ENCODE results near the gene TRMT112.

Gene TRMT112

DNA sequence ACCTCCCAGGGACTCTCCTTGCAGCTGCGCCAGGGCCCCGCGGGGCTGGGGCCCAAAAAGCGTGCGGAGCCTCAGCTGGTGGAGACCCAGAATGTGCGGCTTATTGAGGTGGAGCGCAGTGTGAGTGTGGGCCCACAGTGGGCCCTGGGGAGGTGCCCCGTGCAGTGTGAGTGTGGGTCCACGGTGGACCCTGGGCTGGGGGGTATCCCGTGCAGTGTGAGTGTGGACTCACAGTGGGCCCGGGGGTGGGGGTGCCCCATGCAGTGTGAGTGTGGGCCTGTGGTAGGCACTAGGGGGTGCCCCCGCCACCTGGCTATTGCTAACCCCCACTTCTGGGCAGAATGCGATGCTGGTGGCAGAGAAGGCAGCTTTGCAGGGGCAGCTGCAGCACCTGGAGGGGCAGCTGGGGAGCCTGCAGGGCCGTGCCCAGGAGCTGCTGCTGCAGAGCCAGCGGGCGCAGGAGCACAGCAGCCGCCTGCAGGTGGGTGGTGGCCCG is 33.8 kb upstream of the TRMT112 start:
- DNase-seq (ENCODE audit: low read depth in 2 of 2): no peak

DNA sequence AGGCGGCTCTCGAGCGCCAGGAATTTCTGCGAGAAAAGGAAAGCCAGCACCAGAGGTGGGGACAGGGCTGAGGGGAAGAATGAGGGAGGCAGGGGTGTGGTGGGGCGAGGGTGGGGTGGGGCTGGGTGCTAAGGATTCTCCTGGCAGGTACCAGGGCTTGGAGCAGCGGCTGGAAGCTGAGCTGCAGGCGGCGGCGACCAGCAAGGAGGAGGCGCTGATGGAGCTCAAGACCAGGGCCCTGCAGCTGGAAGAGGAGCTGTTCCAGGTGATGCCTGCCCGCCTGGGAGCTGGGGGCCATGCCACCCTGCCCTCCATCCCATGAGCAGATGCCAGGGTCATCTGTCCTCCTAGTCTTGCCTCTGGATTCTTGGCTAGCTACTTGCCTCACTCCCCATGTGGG is 32.0 kb upstream of the TRMT112 start:
- DNase-seq (ENCODE audit: low read depth in 2 of 2): no peak

DNA sequence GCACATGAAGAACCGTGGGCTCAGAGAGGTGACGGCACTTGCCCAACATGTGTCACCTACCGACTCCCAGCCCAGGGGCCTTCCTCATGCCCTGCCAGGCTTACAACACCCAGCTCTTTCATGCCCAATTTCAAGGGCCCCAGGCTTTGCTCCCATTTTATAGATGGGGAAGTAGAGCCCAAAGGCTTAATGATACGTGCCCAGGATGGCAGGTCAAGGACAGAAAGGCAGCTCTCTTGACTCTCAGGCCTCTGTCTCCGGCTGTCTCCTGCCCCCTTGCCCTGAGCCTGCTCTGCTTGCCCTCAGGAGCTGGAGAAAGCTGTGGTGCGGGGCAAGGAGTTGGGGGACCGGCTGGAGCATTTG is 31.6 kb upstream of the TRMT112 start:
- no peak for DNase-seq (ENCODE audit: low read depth in 2 of 2)

DNA sequence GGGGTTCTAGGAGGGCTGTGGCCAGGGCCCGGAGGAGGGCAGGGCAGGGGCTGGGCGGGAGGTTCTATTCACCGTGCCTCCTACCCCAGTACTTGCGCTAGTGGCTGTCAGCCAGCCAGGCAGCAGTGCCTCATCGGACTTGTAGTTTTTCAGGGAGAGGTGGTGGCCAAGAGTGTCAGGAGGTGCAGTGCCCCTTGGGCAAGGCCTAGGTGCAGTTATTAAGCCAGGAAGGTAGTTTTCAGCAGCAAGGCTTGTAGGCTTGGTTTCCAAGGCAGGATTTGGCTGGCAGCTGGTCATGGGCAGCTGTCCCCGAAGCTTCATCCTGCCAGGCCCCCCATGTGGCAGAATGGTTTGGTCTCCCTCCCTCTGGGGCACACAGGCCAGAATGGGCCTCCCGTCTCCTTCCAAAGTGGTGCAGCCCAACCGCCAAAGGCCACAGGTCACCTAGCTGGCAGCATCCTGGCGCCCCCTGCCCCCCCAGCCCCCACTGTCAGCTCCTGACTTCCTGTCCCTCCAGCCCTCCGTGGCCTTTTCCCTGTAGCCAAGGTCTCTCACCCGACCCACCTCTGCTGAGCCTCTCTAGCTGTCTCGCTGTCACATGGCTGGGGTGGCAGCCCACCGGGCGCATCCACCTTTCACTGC is 31.1 kb upstream of the TRMT112 start:
- DNase-seq (ENCODE audit: low read depth in 2 of 2): no peak

DNA sequence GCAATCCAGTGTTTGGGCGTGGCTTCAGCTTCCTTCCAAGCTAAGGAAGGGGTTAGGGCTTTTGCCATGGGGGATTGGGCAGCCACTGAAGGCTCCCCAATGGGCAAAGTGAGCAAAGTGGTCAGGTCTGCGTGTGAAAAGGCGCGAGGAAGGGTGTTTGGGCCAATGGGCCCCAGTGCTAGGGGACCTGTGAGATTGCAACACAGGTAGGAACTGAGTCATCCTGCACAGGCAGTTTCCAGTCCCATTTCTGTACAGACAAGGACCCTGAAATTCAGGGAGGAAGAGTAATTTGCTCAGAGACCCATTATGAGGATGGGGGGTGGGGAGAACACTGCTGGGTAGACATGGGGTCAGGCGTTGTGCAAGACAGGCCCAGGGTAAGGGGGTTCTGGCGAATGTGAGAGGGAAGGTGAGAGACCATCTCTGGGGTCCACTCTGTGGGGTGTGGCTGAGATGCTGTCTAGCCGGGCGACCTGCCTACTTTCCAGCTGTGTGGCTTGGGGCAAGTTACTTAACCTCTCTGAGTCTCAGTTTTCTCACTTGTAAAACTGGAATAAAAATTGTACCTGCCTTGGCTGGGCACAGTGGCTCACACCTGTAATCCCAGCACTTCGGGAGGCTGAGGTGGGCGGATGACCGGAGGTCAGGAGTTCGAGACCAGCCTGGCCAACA is 30.0 kb upstream of the TRMT112 start:
- DNase-seq (ENCODE audit: low read depth in 2 of 2): no peak

DNA sequence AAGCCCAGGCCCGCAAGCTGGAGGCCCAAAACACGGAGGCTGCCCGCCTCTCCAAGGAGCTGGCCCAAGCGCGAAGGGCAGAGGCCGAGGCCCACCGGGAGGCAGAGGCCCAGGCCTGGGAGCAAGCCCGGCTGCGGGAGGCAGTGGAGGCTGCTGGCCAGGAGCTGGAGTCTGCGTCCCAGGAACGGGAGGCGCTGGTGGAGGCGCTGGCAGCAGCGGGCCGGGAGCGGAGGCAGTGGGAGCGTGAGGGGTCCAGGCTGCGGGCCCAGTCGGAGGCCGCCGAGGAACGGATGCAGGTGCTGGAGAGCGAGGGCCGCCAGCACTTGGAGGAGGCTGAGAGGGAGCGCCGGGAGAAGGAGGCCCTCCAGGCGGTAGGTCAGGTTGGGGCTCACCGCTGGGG is 27.4 kb upstream of the TRMT112 start:
- no peak for DNase-seq (ENCODE audit: low read depth in 2 of 2)

DNA sequence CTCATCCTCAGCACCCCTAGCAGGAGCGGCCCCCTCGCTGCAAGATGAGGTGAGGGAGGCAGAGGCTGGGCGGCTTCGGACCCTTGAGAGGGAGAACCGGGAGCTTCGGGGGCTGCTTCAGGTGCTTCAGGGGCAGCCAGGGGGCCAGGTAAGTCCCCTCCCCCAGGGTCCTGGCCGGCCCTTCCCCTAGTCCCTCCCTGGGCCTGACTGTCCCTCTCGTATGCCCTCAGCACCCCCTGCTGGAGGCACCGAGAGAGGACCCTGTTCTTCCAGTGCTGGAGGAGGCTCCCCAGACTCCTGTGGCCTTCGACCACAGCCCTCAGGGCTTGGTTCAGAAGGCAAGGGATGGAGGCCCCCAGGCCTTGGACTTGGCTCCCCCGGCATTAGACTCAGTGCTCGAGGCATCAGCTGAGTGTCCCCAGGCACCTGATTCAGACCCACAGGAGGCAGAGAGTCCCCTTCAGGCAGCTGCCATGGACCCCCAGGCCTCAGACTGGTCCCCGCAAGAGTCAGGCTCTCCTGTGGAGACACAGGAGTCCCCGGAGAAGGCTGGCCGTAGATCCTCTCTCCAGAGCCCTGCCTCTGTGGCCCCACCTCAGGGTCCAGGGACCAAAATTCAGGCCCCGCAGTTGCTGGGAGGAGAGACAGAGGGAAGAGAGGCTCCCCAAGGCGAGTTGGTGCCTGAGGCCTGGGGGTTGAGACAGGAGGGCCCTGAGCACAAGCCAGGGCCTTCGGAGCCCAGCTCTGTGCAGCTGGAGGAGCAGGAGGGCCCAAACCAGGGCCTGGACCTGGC is 26.6 kb upstream of the TRMT112 start:
- DNase-seq (ENCODE audit: low read depth in 2 of 2): no peak

DNA sequence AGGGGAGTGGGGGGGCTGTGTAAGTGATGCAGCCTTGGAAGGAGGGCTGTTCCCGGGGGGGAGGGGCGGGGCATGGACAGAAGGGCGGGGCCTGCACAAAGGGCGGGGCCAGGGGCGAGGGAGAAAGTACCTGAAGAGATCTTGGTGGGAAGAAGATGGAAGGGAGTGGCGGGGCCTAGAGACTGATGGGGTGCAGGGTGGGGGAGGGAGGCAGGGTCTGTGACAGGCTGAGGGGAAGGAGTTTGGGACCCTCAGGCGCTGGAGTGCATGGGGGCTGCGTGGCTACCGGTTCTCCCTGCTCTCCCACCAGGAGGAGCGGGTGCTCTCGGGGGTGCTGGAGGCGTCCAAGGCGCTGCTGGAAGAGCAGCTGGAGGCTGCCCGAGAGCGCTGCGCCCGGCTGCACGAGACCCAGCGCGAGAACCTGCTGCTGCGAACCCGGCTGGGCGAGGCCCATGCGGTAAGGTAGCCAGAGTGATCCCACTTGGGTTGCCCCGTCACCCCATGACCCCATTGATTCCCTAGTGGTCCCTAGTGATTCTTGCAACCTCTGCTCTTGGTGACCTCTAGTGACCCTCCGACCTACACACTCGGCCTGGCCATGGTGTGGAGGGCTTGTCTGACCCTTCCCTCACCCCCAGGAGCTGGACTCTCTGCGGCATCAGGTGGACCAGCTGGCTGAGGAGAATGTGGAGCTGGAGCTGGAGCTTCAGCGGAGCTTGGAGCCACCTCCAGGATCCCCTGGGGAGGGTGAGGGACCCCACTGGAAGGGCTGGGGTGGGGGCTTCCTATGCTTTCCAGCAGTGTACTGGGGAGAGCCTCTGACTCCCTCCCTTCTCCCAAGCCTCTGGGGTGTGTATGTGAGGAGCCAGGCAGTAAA is 25.7 kb upstream of the TRMT112 start:
- DNase-seq (ENCODE audit: low read depth in 2 of 2): no peak

DNA sequence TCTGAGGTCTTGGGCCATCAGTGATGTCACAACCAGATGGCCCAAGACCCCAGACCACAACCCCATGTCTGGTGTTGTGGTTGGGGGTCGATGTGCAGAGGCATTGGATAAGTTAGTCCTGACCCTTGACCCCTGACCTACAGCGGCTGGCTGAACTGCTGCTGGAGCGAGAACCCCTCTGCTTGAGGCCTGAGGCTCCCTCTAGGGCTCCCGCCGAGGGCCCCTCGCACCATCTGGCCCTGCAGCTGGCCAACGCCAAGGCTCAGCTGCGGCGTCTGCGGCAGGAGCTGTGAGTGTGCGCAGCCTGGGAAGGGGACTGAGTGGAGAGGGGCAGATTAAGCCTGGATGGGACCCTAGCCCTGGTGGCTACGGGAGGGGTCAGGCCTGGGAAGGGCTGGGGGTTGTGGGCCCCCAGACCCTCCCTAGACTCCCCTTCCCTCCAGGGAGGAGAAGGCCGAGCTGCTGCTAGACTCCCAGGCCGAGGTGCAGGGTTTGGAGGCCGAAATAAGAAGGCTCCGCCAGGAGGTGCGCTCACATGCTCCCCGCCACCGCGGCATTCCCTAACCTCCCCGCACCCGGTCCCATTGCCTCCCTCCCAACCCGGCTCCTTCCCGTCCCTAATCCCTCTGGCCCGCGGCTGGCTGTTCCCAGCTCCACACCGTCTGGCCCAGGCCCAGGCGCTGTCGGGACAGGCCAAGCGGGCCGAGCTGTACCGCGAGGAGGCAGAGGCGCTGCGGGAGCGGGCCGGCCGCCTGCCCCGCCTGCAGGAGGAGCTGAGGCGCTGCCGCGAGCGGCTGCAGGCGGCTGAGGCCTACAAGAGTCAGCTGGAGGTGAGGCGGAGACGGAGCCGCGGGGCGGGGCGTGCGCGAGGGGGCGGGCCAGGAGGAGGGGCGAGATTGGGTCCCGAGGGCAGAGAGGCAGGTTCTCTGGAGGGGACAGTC is 24.8 kb upstream of the TRMT112 start:
- DNase-seq (ENCODE audit: low read depth in 2 of 2): peak; percentile 73 to 76

DNA sequence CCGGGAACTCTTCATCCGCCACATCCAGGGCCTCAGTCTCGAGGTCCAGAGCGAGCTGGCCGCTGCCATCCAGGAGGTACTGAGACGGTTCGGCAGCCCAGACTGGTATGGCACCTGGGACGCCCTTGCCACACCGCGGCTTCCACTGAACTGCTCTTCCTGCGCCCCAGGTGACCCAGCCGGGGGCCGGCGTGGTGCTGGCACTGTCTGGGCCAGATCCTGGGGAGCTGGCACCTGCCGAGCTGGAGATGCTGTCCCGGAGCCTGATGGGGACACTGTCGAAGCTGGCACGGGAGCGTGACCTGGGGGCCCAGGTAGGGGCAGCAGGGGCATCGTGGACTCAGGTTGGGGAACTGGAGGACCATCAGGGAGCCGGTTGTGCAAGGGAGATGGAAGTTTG is 24.1 kb upstream of the TRMT112 start:
- DNase-seq (ENCODE audit: low read depth in 2 of 2): no peak

DNA sequence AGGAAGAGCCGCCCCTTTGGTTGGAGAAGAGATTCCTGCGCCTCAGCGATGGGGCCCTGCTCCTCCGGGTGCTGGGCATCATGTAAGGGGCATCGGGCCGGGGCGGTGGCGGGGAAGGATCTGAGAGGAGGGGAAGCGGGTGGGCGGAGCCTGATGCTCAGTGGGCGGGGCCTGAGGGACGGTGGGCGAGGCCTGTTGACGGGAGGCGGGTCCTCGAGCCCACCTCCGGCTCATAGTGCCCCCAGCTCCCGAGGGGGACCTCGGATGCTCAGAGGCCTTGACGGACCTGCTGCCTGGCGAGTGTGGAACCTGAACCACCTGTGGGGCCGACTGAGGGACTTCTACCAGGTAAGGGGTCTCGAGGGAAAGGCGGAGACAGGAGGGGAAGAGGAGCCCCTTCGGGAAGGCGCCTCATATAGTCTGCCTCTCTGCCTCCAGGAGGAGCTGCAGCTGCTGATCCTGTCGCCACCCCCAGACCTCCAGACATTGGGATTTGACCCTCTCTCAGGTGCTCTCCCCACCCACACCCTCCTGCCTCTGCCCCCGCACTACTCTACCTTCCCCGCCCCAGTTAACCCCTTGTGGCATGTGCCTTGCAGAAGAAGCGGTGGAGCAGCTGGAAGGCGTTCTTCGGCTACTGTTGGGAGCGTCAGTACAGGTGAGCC is 23.4 kb upstream of the TRMT112 start:
- DNase-seq (ENCODE audit: low read depth in 2 of 2): peak; percentile 63 to 70

DNA sequence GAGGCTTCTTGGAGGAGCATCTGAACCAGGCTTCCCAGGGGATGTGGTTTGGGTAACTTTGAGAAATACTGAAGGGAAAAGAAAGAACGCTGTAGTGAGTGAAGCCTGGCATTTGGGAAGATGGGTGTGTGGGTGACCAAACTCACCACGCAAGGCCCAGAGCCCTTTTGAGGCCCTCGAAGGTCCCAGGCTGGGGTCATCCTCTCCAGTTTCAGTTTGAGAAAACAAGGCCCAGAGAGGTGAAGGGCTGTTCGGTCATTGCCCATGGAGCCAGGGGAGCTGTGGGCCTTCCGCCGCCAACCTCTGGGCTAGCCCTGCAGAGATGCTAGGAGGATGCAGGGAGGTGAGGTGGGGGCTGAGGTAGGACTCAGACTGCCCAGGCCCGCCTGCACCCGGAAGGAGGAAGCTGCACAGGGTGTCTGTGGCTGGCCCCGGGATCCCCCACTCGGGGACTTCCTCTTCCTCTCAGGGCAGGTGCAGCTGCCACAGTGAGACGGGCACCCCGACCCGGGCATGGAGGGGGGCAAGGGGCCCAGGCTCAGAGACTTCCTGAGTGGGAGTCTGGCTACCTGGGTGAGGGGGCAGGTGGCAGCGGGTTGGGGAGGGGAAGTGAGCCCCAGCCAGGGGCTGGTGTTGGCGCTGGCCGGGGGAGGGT is 22.5 kb upstream of the TRMT112 start, which contains the start of gene CCDC88B:
TSS of gene CCDC88B (plus strand) at position 451 of the 655 bp plus-strand sequence. CDS start at position 514, 63 bp downstream.
- DNase-seq (ENCODE audit: low read depth in 2 of 2): peak; percentile 71 to 75

DNA sequence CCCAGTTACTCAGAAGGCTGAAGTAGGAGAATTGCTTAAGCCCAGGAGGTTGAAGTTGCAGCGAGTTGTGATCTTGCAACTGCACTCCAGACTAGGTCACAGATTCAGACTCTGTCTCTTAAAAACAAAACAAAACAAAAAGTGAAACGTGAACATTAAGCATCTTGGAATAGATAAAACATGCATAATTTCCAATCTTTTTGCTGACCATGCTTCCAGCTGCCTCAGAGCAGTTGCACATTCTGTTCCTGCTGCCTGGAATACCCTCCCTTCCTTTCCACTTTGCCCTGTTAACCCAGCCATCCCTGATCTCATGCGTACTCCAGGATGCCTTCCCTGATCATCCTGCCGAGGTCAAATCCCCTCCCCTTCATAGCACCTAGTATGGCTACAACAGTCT is 21.9 kb upstream of the TRMT112 start:
- no peak for DNase-seq (ENCODE audit: low read depth in 2 of 2)

DNA sequence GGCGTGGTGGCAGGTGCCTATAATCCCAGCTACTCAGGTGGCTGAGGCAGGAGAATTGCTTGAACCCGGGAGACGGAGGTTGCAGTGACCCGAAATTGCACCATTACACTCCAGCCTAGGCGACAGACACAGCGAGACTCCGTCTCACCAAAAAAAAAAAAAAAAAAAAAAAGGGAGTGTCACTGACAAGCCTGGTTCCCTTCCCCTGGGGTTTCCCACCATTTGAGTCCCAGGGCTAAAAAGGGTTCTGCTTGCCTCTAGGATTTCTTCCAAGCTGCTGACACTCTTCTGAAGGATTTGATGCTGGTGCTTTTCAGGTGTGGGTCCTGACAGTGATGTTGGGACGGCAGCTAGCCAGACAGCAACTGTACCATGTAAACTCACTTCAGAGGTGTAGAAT is 21.4 kb upstream of the TRMT112 start:
- no peak for DNase-seq (ENCODE audit: low read depth in 2 of 2)

DNA sequence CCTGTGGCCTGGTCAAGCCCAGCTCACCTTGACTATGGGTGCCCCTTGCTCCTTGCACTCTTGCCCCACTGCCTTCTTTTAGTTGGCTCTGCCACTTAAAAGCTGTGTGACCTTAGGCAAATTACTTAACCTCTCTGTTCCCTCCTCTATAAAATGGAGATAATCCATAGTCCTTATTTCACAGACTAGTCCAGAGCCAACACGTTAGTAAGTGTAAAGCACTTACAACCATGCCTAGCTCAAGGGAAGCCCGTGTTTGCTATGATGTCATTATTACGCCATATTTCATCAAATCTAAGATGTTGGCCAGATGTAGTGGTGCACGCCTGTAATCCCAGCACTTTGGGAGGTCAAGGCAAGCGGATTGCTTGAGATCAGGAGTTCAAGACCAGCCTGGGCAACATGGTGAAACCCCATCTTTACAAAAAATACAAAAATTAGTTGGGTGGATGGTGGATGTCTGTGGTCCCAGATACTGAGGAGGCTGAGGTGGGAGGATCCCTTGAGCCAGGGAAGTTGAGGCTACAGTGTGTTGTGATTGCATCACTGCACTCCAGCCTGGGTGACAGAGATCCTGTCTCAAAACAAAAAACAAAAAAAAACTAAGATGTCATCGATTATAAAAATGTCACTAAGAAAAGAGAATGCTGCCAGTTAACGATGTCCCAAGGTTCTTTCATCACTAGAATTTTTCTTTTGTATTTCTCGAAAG is 20.3 kb upstream of the TRMT112 start:
- DNase-seq (ENCODE audit: low read depth in 2 of 2): no peak

DNA sequence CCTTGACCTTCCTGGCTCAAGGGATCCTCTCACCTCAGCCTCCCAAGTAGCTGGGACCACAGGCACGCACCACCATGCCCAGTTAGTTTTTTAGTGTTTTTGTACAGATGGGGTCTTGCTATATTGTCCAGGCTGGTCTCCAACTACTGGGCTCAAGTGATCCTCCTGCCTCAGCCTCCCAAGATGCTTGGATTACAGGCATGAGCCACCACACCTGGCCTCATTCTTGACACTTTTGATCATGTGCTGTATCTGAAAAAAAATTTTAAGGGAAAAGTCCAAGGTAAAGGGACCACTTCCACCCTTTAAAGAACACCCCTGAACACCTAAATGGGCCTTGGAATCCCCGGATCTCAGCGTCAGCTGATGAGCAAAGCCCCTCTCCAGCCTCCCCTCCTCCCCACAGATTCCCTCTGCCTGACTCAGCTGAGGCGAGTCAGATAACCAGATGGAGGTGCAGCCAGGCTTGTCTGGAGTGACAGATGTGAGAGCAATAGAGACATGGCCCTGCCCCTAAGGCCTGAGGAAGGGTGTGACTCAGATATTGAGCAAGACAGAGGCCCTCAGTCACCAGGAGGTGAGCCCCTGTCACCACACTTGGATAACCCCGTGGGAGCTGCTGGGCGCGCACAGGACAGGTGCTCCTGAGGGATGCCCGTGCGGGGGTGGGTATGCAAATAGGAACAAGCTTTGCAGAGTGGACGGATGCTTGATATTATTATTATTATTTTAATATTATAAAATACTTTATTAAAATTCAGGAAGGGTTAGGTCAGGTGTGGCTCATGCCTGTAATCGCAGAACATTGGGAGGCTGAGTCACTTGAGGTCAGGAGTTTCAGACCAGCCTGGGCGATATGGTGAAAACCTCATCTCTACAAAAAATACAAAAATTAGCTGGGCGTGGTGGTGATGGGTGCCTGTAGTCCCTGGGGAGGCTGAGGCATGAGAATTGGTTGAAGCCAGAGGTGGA is 17.7 kb upstream of the TRMT112 start:
- DNase-seq (ENCODE audit: low read depth in 2 of 2): no peak

DNA sequence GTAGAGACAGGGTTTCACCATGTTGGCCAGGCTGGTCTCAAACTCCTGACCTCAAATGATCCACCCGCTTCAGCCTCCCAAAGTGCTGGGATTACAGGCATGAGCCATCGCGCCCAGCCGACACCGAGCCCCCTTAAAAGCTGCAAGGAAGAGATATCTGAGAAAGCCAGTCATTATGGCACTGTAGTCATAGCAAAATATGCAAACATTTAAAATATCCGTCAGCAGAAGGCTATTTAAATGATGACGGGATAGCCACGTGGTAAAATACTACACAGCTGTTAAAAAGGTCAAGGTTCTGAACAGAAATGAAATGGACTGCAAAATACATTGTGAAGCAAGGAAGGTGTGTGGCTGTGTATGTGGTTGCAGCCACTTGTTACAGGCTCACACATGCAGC is 16.2 kb upstream of the TRMT112 start:
- no peak for DNase-seq (ENCODE audit: low read depth in 2 of 2)

All from activated CD8-positive, alpha-beta memory T cell treated with anti-CD3 and anti-CD28 coated beads for 4 hours (primary cell).